GM23248 (cell line): Measurements from ENCODE around the gene MAPT.

Experiments used
- EZH2 ChIP-seq: fragments of 200-600 bp; sonication (generic); IDR thresholded peaks from 2 replicates; pipeline ENCODE4 v1.6.1; 2018; ENCODE audit warnings: antibody characterized with exemption, mild to moderate bottlenecking; ENCODE audit not compliant: insufficient read depth, poor library complexity, severe bottlenecking
- EZH2phosphoT487 ChIP-seq: fragments of 200-600 bp; sonication (generic); IDR thresholded peaks from 2 replicates; pipeline ENCODE4 v1.6.1; 2018; ENCODE audit warnings: antibody characterized with exemption, moderate library complexity, mild to moderate bottlenecking, low read depth; ENCODE audit not compliant: insufficient read depth

- TF ChIP-seq EZH2 (no peak), EZH2phosphoT487 (no peak)
Measured at GRCh38 chr17:45868276-45868675, 26.1 kb upstream of the MAPT start.
